CD14-positive monocyte (primary cell): ENCODE data around the gene RNF141. TPM values are rescaled to one million over a fixed set of nuclear protein-coding genes. Genes with fewer than 3 reads are reported as not detected.

Experiments
- DNase-seq, 3 donors: peaks; one replicate each; pipeline ENCODE4 v3.0.0-alpha.2; 2011 to 2022
- H2AFZ ChIP-seq: 2 replicates; pipeline ENCODE4 v1.6.0; 2012; ENCODE audit warnings: mild to moderate bottlenecking, low read depth, low read length, inconsistent platforms; ENCODE audit not compliant: insufficient read depth, poor library complexity, severe bottlenecking
- H3K27ac ChIP-seq, 2 donors: 1 replicate in 1 of 2; 2 replicates in 1 of 2; pipeline ENCODE4 v1.5.1; 2012 to 2013; ENCODE audit warnings: low read length in 2 of 2, control low read depth in 1 of 2, inconsistent platforms in 1 of 2, low read depth in 1 of 2, mild to moderate bottlenecking in 1 of 2
- H3K27me3 ChIP-seq, 2 donors: one replicate each; pipeline versions ENCODE4 v1.6.0 to v1.6.1; 2011 to 2013; ENCODE audit warnings: low read length in 2 of 2; ENCODE audit not compliant: control insufficient read depth in 2 of 2, insufficient read depth in 2 of 2
- H3K36me3 ChIP-seq, 2 donors: replicated peaks in 1 of 2; 1 replicate in 1 of 2; 2 replicates in 1 of 2; pipeline versions ENCODE4 v1.5.1 to v1.6.1; 2012 to 2013; ENCODE audit warnings: low read length in 2 of 2, control low read depth in 1 of 2, inconsistent platforms in 1 of 2, mild to moderate bottlenecking in 1 of 2; ENCODE audit not compliant: insufficient read depth in 2 of 2, control insufficient read depth in 1 of 2
- H3K4me1 ChIP-seq, 2 donors: 1 replicate in 1 of 2; 2 replicates in 1 of 2; pipeline versions ENCODE4 v1.5.1 to v1.6.1; 2012 to 2013; ENCODE audit warnings: low read length in 2 of 2, control low read depth in 1 of 2, inconsistent platforms in 1 of 2, mild to moderate bottlenecking in 1 of 2, moderate library complexity in 1 of 2; ENCODE audit not compliant: insufficient read depth in 2 of 2, control insufficient read depth in 1 of 2
- H3K4me2 ChIP-seq: replicated peaks from 2 replicates; pipeline ENCODE3; 2012; ENCODE audit warnings: low read length, moderate library complexity, mild to moderate bottlenecking; ENCODE audit not compliant: poor library complexity, severe bottlenecking; ENCODE audit errors: extremely low read depth
- H3K4me3 ChIP-seq, 3 experiments: fragments of 200-600 bp in 1 of 3; sonication (generic) in 1 of 3; replicated peaks in 1 of 3; 1 replicate in 2 of 3; 2 replicates in 1 of 3; pipeline ENCODE4 v1.5.1; 2011 to 2013; ENCODE audit warnings: low read length in 3 of 3, mild to moderate bottlenecking in 3 of 3, control low read depth in 2 of 3, low read depth in 2 of 3, inconsistent platforms in 1 of 3, moderate library complexity in 1 of 3
- H3K79me2 ChIP-seq: 2 replicates; pipeline ENCODE4 v1.6.0; 2012; ENCODE audit warnings: mild to moderate bottlenecking, control low read depth, inconsistent platforms, low read length, moderate library complexity; ENCODE audit not compliant: insufficient read depth
- H3K9ac ChIP-seq: 2 replicates; pipeline ENCODE4 v1.6.0; 2017; ENCODE audit warnings: low read length, mild to moderate bottlenecking; ENCODE audit not compliant: insufficient read depth, poor library complexity, severe bottlenecking
- H3K9me3 ChIP-seq, 2 donors: replicated peaks in 1 of 2; 1 replicate in 1 of 2; 2 replicates in 1 of 2; pipeline versions ENCODE4 v1.5.1 to v1.6.1; 2012 to 2013; ENCODE audit warnings: low read length in 2 of 2, control low read depth in 1 of 2; ENCODE audit not compliant: control insufficient read depth in 1 of 2, insufficient read depth in 1 of 2
- H4K20me1 ChIP-seq: 2 replicates; pipeline ENCODE4 v1.6.0; 2012; ENCODE audit warnings: mild to moderate bottlenecking, low read length, control low read depth, moderate library complexity; ENCODE audit not compliant: insufficient read depth
- H3K27ac Mint-ChIP-seq, 7 donors: one replicate each; pipeline ENCODE4 v1.8.0; 2020; ENCODE audit warnings: mild to moderate bottlenecking in 7 of 7, mixed read lengths in 7 of 7, moderate library complexity in 6 of 7, inconsistent platforms in 2 of 7
- H3K27me3 Mint-ChIP-seq, 3 donors: one replicate each; pipeline ENCODE4 v1.8.0; 2021 to 2022; ENCODE audit warnings: low read depth in 3 of 3, mild to moderate bottlenecking in 3 of 3, mixed read lengths in 3 of 3, moderate library complexity in 3 of 3, inconsistent platforms in 1 of 3
- H3K36me3 Mint-ChIP-seq, 2 donors: one replicate each; pipeline ENCODE4 v1.8.0; 2020; ENCODE audit warnings: mixed read lengths in 2 of 2, inconsistent platforms in 1 of 2, mild to moderate bottlenecking in 1 of 2
- H3K4me1 Mint-ChIP-seq: one replicate; pipeline ENCODE4 v1.8.0; 2020; ENCODE audit warnings: mild to moderate bottlenecking, mixed read lengths
- H3K4me3 Mint-ChIP-seq, 2 donors: one replicate each; pipeline ENCODE4 v1.8.0; 2020; ENCODE audit warnings: mild to moderate bottlenecking in 2 of 2, mixed read lengths in 2 of 2, moderate library complexity in 1 of 2
- H3K9me3 Mint-ChIP-seq, 7 donors: one replicate each; pipeline ENCODE4 v1.8.0; 2020 to 2022; ENCODE audit warnings: mixed read lengths in 7 of 7, mild to moderate bottlenecking in 6 of 7, moderate library complexity in 6 of 7, inconsistent platforms in 2 of 7
- CTCF ChIP-seq: fragments of 200-600 bp; IDR thresholded peaks from one replicate; pipeline ENCODE4 v1.8.0; 2022; ENCODE audit warnings: antibody characterized with exemption, mild to moderate bottlenecking
- WGBS: methylation state at CpG from one replicate; pipeline ENCODE4 v1.1.5; 2013; ENCODE audit warnings: missing lambda C conversion rate; ENCODE audit not compliant: insufficient coverage; 5-methylcytosine and 5-hydroxymethylcytosine counted together
- intact Hi-C, 2 donors: fragments of 100-400 bp; cut with micrococcal nuclease; formaldehyde crosslinking; loops; one replicate each; pipeline versions ENCODE4 v1.15.0 to v1.15.1; 2023
- polyA plus RNA-seq, 3 donors: library from polyadenylated mRNA; depleted of rRNA in 1 of 3; unstranded in 2 of 3; stranded (reverse) in 1 of 3; fragments of 300-500 nt in 2 of 3; fragments of >200 nt in 1 of 3; fragmentation: Illumina TruSeq in 2 of 3; gene quantifications; 1 replicate in 2 of 3; 2 replicates in 1 of 3; pipeline ENCODE4 v1.2.3, GENCODE V29; 2012 to 2021

RNF141 gene
- polyA plus RNA-seq, 3 donors, result 19.7 to 114 (median 98.3) TPM

GRCh38 chr11:10564696-10565318 is 23.8 kb upstream of the RNF141 start:
- Histone ChIP-seq H3K4me1 (peaks cover 18 to 24% of the 10 kb centered on the region in 2 donors), H3K4me2 (no peak overlapping the region), H3K36me3 (no peaks in the 10 kb centered on the region), H3K9ac (no peak overlapping the region), H3K4me3 (no peak overlapping the region), H3K27me3 (no peaks in the 10 kb centered on the region), H3K79me2 (no peaks in the 10 kb centered on the region), H3K9me3 (no peaks in the 10 kb centered on the region), H4K20me1 (no peaks in the 10 kb centered on the region), H2AFZ (no peak overlapping the region), H3K27ac (no peak overlapping the region)
- peak; percentile 12 to 33 (median 21) for DNase-seq
- no peak overlapping the region for H3K4me3 Mint-ChIP-seq
- peak overlapping the region in 4 of 7 donors; percentile 14 to 65 (median 43) for H3K27ac Mint-ChIP-seq
- H3K9me3 Mint-ChIP-seq, result peaks cover 0 to 3% (median 2%) of the 10 kb centered on the region in 7 donors
- intact Hi-C loops, result no loop called here
- H3K27me3 Mint-ChIP-seq, result peaks cover 0 to 6% (median 2%) of the 10 kb centered on the region in 3 donors
- WGBS, result no CpG with 5 or more reads among the region's 1 CpG
- TF ChIP-seq CTCF, result peak; percentile 41
- H3K4me1 Mint-ChIP-seq, result peaks cover 32% of the 10 kb centered on the region
- no peaks in the 10 kb centered on the region for H3K36me3 Mint-ChIP-seq

- Mint-ChIP-seq H3K9me3 (peaks cover 0 to 3% (median 2%) of the 10 kb centered on the region in 7 donors), H3K4me3 (no peak overlapping the region), H3K36me3 (no peaks in the 10 kb centered on the region), H3K4me1 (peaks cover 29% of the 10 kb centered on the region), H3K27me3 (peaks cover 0 to 4% (median 2%) of the 10 kb centered on the region in 3 donors), H3K27ac (no peak overlapping the region)
- Histone ChIP-seq H4K20me1 (no peaks in the 10 kb centered on the region), H3K27ac (no peak overlapping the region), H2AFZ (no peak overlapping the region), H3K27me3 (no peaks in the 10 kb centered on the region), H3K9ac (no peak overlapping the region), H3K4me1 (peaks cover 18 to 23% of the 10 kb centered on the region in 2 donors), H3K79me2 (no peaks in the 10 kb centered on the region), H3K36me3 (no peaks in the 10 kb centered on the region), H3K4me3 (no peak overlapping the region), H3K4me2 (no peak overlapping the region), H3K9me3 (no peaks in the 10 kb centered on the region)
- intact Hi-C loops, result no loop called here
- no peak for TF ChIP-seq CTCF
- no peak for DNase-seq
- 87% methylated on average over 2 of the region's 3 CpGs for WGBS
Observed at GRCh38 chr11:10564030-10564429, 23.0 kb upstream of the RNF141 start.
